Right atrium auricular region (tissue), 2 donors: ENCODE measurements around the gene DCC. TPM values are rescaled to one million over a fixed set of nuclear protein-coding genes. Genes with fewer than 3 reads are reported as not detected.

ENCODE experiments used
- DNase-seq: peaks from one replicate; pipeline ENCODE4 v3.0.0-alpha.2; 2019; ENCODE audit warnings: low spot score
- H3K27ac ChIP-seq, 2 donors: fragments of 200-600 bp; sonication (generic); 1 replicate in 1 of 2; 2 replicates in 1 of 2; pipeline ENCODE4 v1.5.1; 2016 to 2019
- H3K27me3 ChIP-seq, 2 donors: fragments of 200-600 bp; sonication (generic); one replicate each; pipeline versions ENCODE4 v1.5.1 to v1.6.0; 2017 to 2019
- H3K36me3 ChIP-seq: fragments of 200-600 bp; sonication (generic); one replicate; pipeline ENCODE4 v1.5.1; 2016
- H3K4me1 ChIP-seq, 2 donors: fragments of 200-600 bp; sonication (generic); one replicate each; pipeline versions ENCODE4 v1.5.1 to v1.6.0; 2017 to 2019
- H3K4me3 ChIP-seq, 2 donors: fragments of 200-600 bp; sonication (generic); 1 replicate in 1 of 2; 2 replicates in 1 of 2; pipeline ENCODE4 v1.5.1; 2017 to 2019; ENCODE audit warnings: mild to moderate bottlenecking in 1 of 2, moderate library complexity in 1 of 2
- H3K9me3 ChIP-seq, 2 donors: fragments of 200-600 bp; sonication (generic); one replicate each; pipeline ENCODE4 v1.5.1; 2019
- CTCF ChIP-seq, 2 donors: fragments of 200-600 bp; sonication (generic); IDR thresholded peaks; one replicate each; pipeline ENCODE4 v1.5.1; 2019; ENCODE audit warnings: antibody characterized with exemption in 2 of 2
- total RNA-seq, 2 donors: library from RNA; depleted of rRNA; stranded (reverse); fragments of >200 nt; gene quantifications; one replicate each; pipeline ENCODE4 v1.1.0, GENCODE V29; 2016

Gene DCC
- total RNA-seq, 2 donors from 2014 or later = not detected

- H3K9me3 ChIP-seq = no peaks in the 10 kb centered on the region
- no peak overlapping the region for H3K4me3 ChIP-seq
- H3K27me3 ChIP-seq = no peaks in the 10 kb centered on the region
- no peak overlapping the region for H3K27ac ChIP-seq
- TF ChIP-seq CTCF (IDR thresholded peaks at IDR 0.05) = no peak
- H3K4me1 ChIP-seq = no peaks in the 10 kb centered on the region
- no peak for DNase-seq
- no peaks in the 10 kb centered on the region for H3K36me3 ChIP-seq
These were observed 829.3 kb downstream of the DCC start for GRCh38 chr18:53169346-53169745.

DNA sequence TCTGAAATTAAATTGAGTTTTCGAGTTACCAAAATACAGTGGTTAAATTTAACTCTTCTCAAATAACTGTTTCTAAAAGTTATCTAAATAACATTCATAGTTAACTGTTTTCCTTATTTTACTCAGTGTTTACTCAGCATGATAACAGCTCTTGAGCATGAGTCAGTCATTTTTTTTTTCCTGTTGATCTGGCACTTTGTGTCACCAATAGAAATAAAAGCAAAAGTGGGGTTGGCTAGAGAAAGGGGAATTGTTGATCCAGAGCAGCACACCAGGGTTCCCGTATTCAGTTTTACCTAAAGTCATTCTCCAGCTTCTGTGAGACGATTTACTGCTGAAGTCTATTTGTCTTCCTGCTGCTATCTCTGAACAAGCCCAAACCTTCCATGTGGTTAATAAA is 851.6 kb downstream of the DCC start:
- H3K27ac ChIP-seq = no peak overlapping the region
- H3K9me3 ChIP-seq = no peaks in the 10 kb centered on the region
- no peaks in the 10 kb centered on the region for H3K27me3 ChIP-seq
- no peaks in the 10 kb centered on the region for H3K4me1 ChIP-seq
- TF ChIP-seq CTCF (IDR thresholded peaks at IDR 0.05) = no peak
- H3K4me3 ChIP-seq = no peak overlapping the region
- no peaks in the 10 kb centered on the region for H3K36me3 ChIP-seq
- no peak for DNase-seq

DNA sequence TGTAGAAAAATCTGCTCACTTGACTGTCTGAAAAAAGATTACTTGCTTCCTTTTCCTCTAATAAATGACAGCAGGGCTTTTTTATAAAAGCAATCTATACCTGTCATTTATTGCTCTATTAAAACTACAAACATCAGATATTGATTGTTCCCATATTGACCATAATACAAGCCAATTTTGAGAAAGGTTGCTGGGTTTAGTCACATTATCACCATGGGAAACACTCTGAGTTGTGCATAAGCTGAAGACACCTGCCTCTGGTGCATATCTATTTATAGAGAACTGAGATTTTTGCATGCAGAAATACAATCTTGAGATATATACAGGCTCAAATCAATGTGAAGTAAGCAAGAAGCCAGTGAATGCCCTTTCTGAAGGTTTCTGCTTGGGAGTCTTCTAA is 853.9 kb downstream of the DCC start:
- no peak overlapping the region for H3K27ac ChIP-seq
- no peak overlapping the region for H3K4me3 ChIP-seq
- no peak for TF ChIP-seq CTCF (IDR thresholded peaks at IDR 0.05)

DNA sequence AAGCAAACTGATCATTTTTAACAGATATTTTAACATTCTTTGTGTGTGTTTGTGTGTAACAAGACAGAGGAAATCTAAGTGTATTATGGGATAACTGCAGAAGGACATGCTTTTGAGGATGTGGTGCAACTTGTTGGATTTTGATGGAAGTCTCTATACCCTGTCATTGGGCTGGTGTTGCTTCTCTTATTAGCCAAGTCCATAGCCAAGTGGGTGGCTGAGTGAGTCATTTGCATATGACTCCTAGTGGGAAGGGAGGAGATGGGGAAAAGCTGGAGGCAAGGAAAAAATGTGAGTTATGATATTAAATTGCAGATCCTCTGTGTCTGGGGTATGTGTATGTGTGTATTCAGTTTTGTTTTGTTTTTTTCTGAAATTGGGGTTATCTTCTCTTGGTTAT is 879.9 kb downstream of the DCC start:
- H3K27me3 ChIP-seq = no peaks in the 10 kb centered on the region
- no peaks in the 10 kb centered on the region for H3K4me1 ChIP-seq
- H3K36me3 ChIP-seq = no peaks in the 10 kb centered on the region
- no peak overlapping the region for H3K27ac ChIP-seq
- no peaks in the 10 kb centered on the region for H3K9me3 ChIP-seq
- H3K4me3 ChIP-seq = no peak overlapping the region
- TF ChIP-seq CTCF (IDR thresholded peaks at IDR 0.05) = no peak
- DNase-seq = no peak

More for the DNA sequence above, 853.9 kb downstream of the DCC start:
- Histone ChIP-seq H3K4me1 (no peaks in the 10 kb centered on the region), H3K36me3 (no peaks in the 10 kb centered on the region), H3K9me3 (no peaks in the 10 kb centered on the region), H3K27me3 (no peaks in the 10 kb centered on the region)
- DNase-seq = no peak

GRCh38 chr18:53224128-53224778 is 884.3 kb downstream of the DCC start:
- no peaks in the 10 kb centered on the region for H3K36me3 ChIP-seq
- H3K4me3 ChIP-seq = no peak overlapping the region
- DNase-seq = no peak
- no peak for TF ChIP-seq CTCF (IDR thresholded peaks at IDR 0.05)
- H3K27ac ChIP-seq = no peak overlapping the region
- H3K4me1 ChIP-seq = no peaks in the 10 kb centered on the region
- no peaks in the 10 kb centered on the region for H3K27me3 ChIP-seq
- H3K9me3 ChIP-seq = no peaks in the 10 kb centered on the region
